ENCODE data around the gene SELENOM.

SELENOM gene

DNA sequence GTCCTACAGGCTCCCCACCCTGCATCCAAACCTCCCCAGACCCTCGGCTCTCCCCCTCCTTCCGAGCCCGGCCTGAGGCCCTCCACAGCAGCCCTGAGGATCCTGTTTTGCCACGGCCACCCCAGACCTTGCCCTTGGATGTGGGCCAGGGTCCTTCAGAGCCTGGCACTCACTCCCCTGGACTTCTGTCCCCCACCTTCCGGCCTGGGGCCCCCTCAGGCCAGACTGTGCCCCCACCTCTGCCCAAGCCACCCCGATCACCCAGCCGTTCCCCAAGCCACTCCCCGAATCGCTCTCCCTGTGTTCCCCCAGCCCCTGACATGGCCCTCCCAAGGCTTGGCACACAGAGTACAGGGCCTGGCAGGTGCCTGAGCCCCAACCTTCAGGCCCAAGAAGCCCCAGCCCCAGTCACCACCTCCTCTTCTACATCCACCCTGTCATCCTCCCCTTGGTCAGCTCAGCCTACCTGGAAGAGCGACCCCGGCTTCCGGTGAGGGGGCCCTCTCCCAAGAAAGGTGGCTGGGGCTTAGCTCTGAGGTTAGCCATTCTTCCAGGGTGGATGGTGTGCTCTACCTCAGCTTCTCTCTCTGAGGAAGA lies 18.3 kb upstream of the SELENOM start:
- no peak overlapping the region for H2AFZ ChIP-seq (ENCODE audit: low read length)
- H3F3A ChIP-seq (ENCODE audit: insufficient read depth, low read length) = no peaks in the 10 kb centered on the region
- DNase-seq = no peak
- H3K36me3 ChIP-seq (replicated peaks; ENCODE audit: insufficient read depth, low read length) = no peaks in the 10 kb centered on the region
- H3K9me3 ChIP-seq (replicated peaks; ENCODE audit: insufficient read depth, low read length) = no peaks in the 10 kb centered on the region
- H3K9me2 ChIP-seq (replicated peaks; ENCODE audit: insufficient read depth, low read length) = no peaks in the 10 kb centered on the region
- no peak for TF ChIP-seq EZH2 (optimal IDR thresholded peaks at IDR 0.05; ENCODE audit: low read depth, low read length)
- TF ChIP-seq EZH2phosphoT487 (IDR thresholded peaks at IDR 0.05; ENCODE audit: low read length) = no peak
- TF ChIP-seq, protein P1, sequence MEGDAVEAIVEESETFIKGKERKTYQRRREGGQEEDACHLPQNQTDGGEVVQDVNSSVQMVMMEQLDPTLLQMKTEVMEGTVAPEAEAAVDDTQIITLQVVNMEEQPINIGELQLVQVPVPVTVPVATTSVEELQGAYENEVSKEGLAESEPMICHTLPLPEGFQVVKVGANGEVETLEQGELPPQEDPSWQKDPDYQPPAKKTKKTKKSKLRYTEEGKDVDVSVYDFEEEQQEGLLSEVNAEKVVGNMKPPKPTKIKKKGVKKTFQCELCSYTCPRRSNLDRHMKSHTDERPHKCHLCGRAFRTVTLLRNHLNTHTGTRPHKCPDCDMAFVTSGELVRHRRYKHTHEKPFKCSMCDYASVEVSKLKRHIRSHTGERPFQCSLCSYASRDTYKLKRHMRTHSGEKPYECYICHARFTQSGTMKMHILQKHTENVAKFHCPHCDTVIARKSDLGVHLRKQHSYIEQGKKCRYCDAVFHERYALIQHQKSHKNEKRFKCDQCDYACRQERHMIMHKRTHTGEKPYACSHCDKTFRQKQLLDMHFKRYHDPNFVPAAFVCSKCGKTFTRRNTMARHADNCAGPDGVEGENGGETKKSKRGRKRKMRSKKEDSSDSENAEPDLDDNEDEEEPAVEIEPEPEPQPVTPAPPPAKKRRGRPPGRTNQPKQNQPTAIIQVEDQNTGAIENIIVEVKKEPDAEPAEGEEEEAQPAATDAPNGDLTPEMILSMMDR (IDR thresholded peaks at IDR 0.05; ENCODE audit: low read length) = no peak
- H3K27ac ChIP-seq (ENCODE audit: low read length) = no peak overlapping the region
- no peak overlapping the region for H3K4me3 ChIP-seq (ENCODE audit: low read length)
- no peak overlapping the region for H3K9ac ChIP-seq (ENCODE audit: low read length)
- peaks cover 16% of the 10 kb centered on the region for H3K27me3 ChIP-seq (replicated peaks; ENCODE audit: insufficient read depth, low read length)
- H3K4me2 ChIP-seq (ENCODE audit: low read depth, low read length) = no peak overlapping the region
- no peaks in the 10 kb centered on the region for H4K20me1 ChIP-seq (ENCODE audit: insufficient read depth, low read length)
- H3K4me1 ChIP-seq (ENCODE audit: low read length) = no peaks in the 10 kb centered on the region
- no peaks in the 10 kb centered on the region for H3K79me2 ChIP-seq (ENCODE audit: low read length)

DNA sequence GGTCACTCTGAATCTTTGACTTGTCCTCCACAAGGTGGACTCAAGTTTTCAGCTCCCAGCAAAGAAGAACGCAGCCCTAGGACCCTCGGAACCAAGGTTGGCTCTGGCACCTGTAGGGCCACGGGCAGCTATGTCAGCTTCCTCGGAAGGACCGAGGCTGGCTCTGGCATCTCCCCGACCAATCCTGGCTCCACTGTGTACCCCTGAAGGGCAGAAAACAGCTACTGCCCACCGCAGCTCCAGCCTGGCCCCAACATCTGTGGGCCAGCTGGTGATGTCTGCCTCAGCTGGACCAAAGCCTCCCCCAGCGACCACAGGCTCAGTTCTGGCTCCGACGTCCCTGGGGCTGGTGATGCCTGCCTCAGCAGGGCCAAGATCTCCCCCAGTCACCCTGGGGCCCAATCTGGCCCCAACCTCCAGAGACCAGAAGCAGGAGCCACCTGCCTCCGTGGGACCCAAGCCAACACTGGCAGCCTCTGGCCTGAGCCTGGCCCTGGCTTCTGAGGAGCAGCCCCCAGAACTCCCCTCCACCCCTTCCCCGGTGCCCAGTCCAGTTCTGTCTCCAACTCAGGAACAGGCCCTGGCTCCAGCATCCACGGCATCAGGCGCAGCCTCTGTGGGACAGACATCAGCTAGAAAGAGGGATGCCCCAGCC lies 17.6 kb upstream of the SELENOM start:
- Histone ChIP-seq H3K27ac (ENCODE audit: low read length) (no peak overlapping the region), H3K27me3 (replicated peaks; ENCODE audit: insufficient read depth, low read length) (peaks cover 16% of the 10 kb centered on the region), H3K9me2 (replicated peaks; ENCODE audit: insufficient read depth, low read length) (no peaks in the 10 kb centered on the region), H3F3A (ENCODE audit: insufficient read depth, low read length) (no peaks in the 10 kb centered on the region), H3K4me3 (ENCODE audit: low read length) (no peak overlapping the region), H4K20me1 (ENCODE audit: insufficient read depth, low read length) (no peaks in the 10 kb centered on the region), H3K4me2 (ENCODE audit: low read depth, low read length) (no peak overlapping the region), H2AFZ (ENCODE audit: low read length) (no peak overlapping the region), H3K9me3 (replicated peaks; ENCODE audit: insufficient read depth, low read length) (no peaks in the 10 kb centered on the region), H3K4me1 (ENCODE audit: low read length) (no peaks in the 10 kb centered on the region), H3K36me3 (replicated peaks; ENCODE audit: insufficient read depth, low read length) (no peaks in the 10 kb centered on the region), H3K9ac (ENCODE audit: low read length) (no peak overlapping the region), H3K79me2 (ENCODE audit: low read length) (no peaks in the 10 kb centered on the region)
- no peak for DNase-seq
- TF ChIP-seq EZH2 (optimal IDR thresholded peaks at IDR 0.05; ENCODE audit: low read depth, low read length) (no peak), EZH2phosphoT487 (IDR thresholded peaks at IDR 0.05; ENCODE audit: low read length) (no peak)
- TF ChIP-seq, protein P1 (IDR thresholded peaks at IDR 0.05; ENCODE audit: low read length) = no peak

DNA sequence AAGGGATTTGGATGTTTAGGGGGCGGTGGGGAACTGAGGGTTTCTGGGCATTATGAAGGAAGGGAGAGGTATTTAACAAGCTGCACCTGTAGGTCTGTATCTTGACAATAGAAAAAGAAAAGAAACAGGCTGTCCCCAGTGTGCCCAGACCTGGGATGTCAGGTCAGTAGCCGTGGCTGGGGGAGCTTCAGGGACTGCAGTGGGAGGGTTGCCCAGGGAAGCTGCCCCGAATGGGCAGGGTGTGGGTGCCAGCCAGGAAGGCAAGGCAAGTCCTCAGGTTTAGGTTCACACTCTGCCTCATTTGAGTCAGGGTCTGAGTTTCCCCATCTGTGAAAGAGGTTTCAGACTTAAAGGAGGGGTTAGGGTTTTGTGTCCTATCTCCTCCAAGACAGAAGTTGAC lies 16.9 kb upstream of the SELENOM start:
- Histone ChIP-seq H3K27me3 (replicated peaks; ENCODE audit: insufficient read depth, low read length) (peaks cover 16% of the 10 kb centered on the region), H3K36me3 (replicated peaks; ENCODE audit: insufficient read depth, low read length) (no peaks in the 10 kb centered on the region), H3K4me3 (ENCODE audit: low read length) (no peak overlapping the region), H3K79me2 (ENCODE audit: low read length) (no peaks in the 10 kb centered on the region), H3K9ac (ENCODE audit: low read length) (no peak overlapping the region), H2AFZ (ENCODE audit: low read length) (no peak overlapping the region), H4K20me1 (ENCODE audit: insufficient read depth, low read length) (no peaks in the 10 kb centered on the region), H3K27ac (ENCODE audit: low read length) (no peak overlapping the region), H3K4me1 (ENCODE audit: low read length) (no peaks in the 10 kb centered on the region), H3F3A (ENCODE audit: insufficient read depth, low read length) (no peaks in the 10 kb centered on the region), H3K4me2 (ENCODE audit: low read depth, low read length) (no peak overlapping the region), H3K9me2 (replicated peaks; ENCODE audit: insufficient read depth, low read length) (no peaks in the 10 kb centered on the region), H3K9me3 (replicated peaks; ENCODE audit: insufficient read depth, low read length) (no peaks in the 10 kb centered on the region)
- DNase-seq = no peak
- TF ChIP-seq EZH2 (optimal IDR thresholded peaks at IDR 0.05; ENCODE audit: low read depth, low read length) (no peak), EZH2phosphoT487 (IDR thresholded peaks at IDR 0.05; ENCODE audit: low read length) (no peak)
- TF ChIP-seq, protein P1 (IDR thresholded peaks at IDR 0.05; ENCODE audit: low read length) = no peak
